Neural cell (in vitro differentiated cells): Measurements from ENCODE around the gene RPL26. TPM values are rescaled to one million over a fixed set of nuclear protein-coding genes. Genes with fewer than 3 reads are reported as not detected.
"Not testable (repeated sequence)": the region's sequence is repeated elsewhere in the genome, so short reads cannot be mapped to it uniquely, and the experiment has no call there.

Experiments used
- H2AFZ ChIP-seq: fragments of 200-600, 300-800 bp; sonication (generic), shearing (Covaris generic); 2 replicates; pipeline ENCODE4 v1.6.0; 2014; ENCODE audit warnings: low read depth, mild to moderate bottlenecking, antibody characterized with exemption, low read length, moderate library complexity
- H3F3A ChIP-seq: fragments of 200-600 bp; shearing (Covaris generic); 2 replicates; pipeline ENCODE4 v1.6.1; 2016; ENCODE audit warnings: mild to moderate bottlenecking, moderate library complexity, mixed read lengths, antibody characterized with exemption, low read length; ENCODE audit not compliant: insufficient read depth, poor library complexity, severe bottlenecking
- H3K27ac ChIP-seq: fragments of 200-600, 300-800 bp; sonication (generic), shearing (Covaris generic); 2 replicates; pipeline ENCODE4 v1.5.1; 2014; ENCODE audit warnings: mild to moderate bottlenecking, low read length, moderate library complexity
- H3K27me3 ChIP-seq: fragments of 300-800, 200-600 bp; sonication (generic), shearing (Covaris generic); 2 replicates; pipeline ENCODE4 v1.6.0; 2014; ENCODE audit warnings: mild to moderate bottlenecking, low read depth, low read length, moderate library complexity; ENCODE audit not compliant: insufficient read depth
- H3K36me3 ChIP-seq: fragments of 300-800, 200-600 bp; sonication (generic), shearing (Covaris generic); 2 replicates; pipeline ENCODE4 v1.5.1; 2014; ENCODE audit warnings: mild to moderate bottlenecking, antibody characterized with exemption, low read length, moderate library complexity; ENCODE audit not compliant: insufficient read depth
- H3K4me2 ChIP-seq: fragments of 300-800, 200-600 bp; sonication (generic), shearing (Covaris generic); 2 replicates; pipeline ENCODE4 v1.6.0; 2014; ENCODE audit warnings: mild to moderate bottlenecking, low read length
- H3K4me3 ChIP-seq: fragments of 300-800, 200-600 bp; sonication (generic), shearing (Covaris generic); 2 replicates; pipeline ENCODE4 v1.5.1; 2014; ENCODE audit warnings: mild to moderate bottlenecking, low read length, moderate library complexity
- H3K79me2 ChIP-seq: fragments of 200-600 bp; shearing (Covaris generic); replicated peaks from 2 replicates; pipeline ENCODE4 v1.6.0; 2014; ENCODE audit warnings: mild to moderate bottlenecking, low read length, moderate library complexity; ENCODE audit not compliant: insufficient read depth
- H3K9ac ChIP-seq: fragments of 300-800, 200-600 bp; sonication (generic), shearing (Covaris generic); 2 replicates; pipeline ENCODE4 v1.6.1; 2016; ENCODE audit warnings: mild to moderate bottlenecking, low read length, mixed read lengths
- H3K9me2 ChIP-seq: fragments of 200-600 bp; shearing (Covaris generic); 2 replicates; pipeline ENCODE4 v1.6.1; 2016; ENCODE audit warnings: mild to moderate bottlenecking, low read length, mixed read lengths; ENCODE audit not compliant: insufficient read depth
- H3K9me3 ChIP-seq: fragments of 200-600, 300-800 bp; sonication (generic), shearing (Covaris generic); 2 replicates; pipeline ENCODE4 v1.6.1; 2016; ENCODE audit warnings: mild to moderate bottlenecking, mixed run types, low read length, moderate library complexity, mixed read lengths
- H4K20me1 ChIP-seq: fragments of 200-600 bp; shearing (Covaris generic); 2 replicates; pipeline ENCODE4 v1.6.1; 2016; ENCODE audit warnings: mild to moderate bottlenecking, mixed run types; ENCODE audit not compliant: insufficient read depth
- EP300 ChIP-seq: fragments of 450-650 bp; conservative IDR thresholded peaks from 2 replicates; pipeline ENCODE4 v1.6.1; 2014; ENCODE audit warnings: antibody characterized with exemption, mild to moderate bottlenecking, moderate library complexity; ENCODE audit not compliant: poor library complexity, severe bottlenecking
- EZH2 ChIP-seq: fragments of 200-600, 300-800 bp; shearing (Covaris generic), sonication (generic); IDR thresholded peaks from 2 replicates; pipeline ENCODE4 v1.6.1; 2014; ENCODE audit warnings: antibody characterized with exemption, low read length, borderline replicate concordance, mild to moderate bottlenecking; ENCODE audit not compliant: insufficient read depth, poor library complexity, severe bottlenecking
- MXI1 ChIP-seq: fragments of 450-650 bp; conservative IDR thresholded peaks from 2 replicates; pipeline ENCODE4 v1.6.1; 2014; ENCODE audit warnings: antibody characterized with exemption, mild to moderate bottlenecking; ENCODE audit not compliant: poor library complexity, severe bottlenecking
- POLR2AphosphoS5 ChIP-seq: IDR thresholded peaks from 2 replicates; pipeline ENCODE4 v1.6.1; 2012
- RAD21 ChIP-seq: fragments of 450-650 bp; conservative IDR thresholded peaks from 2 replicates; pipeline ENCODE4 v1.6.1; 2014; ENCODE audit warnings: antibody characterized with exemption, mild to moderate bottlenecking, moderate library complexity
- SMC3 ChIP-seq: fragments of 450-650 bp; conservative IDR thresholded peaks from 2 replicates; pipeline ENCODE4 v1.6.1; 2014; ENCODE audit warnings: antibody characterized with exemption, mild to moderate bottlenecking, moderate library complexity; ENCODE audit not compliant: poor library complexity
- TAF1 ChIP-seq: IDR thresholded peaks from 2 replicates; pipeline ENCODE4 v1.6.1; 2012; ENCODE audit warnings: low read depth
- polyA plus RNA-seq: library from polyadenylated mRNA; depleted of rRNA; stranded (reverse); fragments of >200 nt; gene quantifications from 2 replicates; pipeline ENCODE4 v1.2.3, GENCODE V29; 2014
- TF ChIP-seq, protein P1 (sequence below): fragments of 450-650 bp; IDR thresholded peaks from 2 replicates; pipeline ENCODE4 v1.5.1; 2014; ENCODE audit warnings: antibody characterized with exemption, mild to moderate bottlenecking, moderate library complexity; ENCODE audit not compliant: poor library complexity, severe bottlenecking
- TF ChIP-seq, protein P2 (sequence below): IDR thresholded peaks from 2 replicates; pipeline ENCODE4 v1.6.1; 2012; ENCODE audit warnings: borderline replicate concordance

The RPL26 gene
- polyA plus RNA-seq, 1 donor from 2014 or later: 4,061 TPM

DNA sequence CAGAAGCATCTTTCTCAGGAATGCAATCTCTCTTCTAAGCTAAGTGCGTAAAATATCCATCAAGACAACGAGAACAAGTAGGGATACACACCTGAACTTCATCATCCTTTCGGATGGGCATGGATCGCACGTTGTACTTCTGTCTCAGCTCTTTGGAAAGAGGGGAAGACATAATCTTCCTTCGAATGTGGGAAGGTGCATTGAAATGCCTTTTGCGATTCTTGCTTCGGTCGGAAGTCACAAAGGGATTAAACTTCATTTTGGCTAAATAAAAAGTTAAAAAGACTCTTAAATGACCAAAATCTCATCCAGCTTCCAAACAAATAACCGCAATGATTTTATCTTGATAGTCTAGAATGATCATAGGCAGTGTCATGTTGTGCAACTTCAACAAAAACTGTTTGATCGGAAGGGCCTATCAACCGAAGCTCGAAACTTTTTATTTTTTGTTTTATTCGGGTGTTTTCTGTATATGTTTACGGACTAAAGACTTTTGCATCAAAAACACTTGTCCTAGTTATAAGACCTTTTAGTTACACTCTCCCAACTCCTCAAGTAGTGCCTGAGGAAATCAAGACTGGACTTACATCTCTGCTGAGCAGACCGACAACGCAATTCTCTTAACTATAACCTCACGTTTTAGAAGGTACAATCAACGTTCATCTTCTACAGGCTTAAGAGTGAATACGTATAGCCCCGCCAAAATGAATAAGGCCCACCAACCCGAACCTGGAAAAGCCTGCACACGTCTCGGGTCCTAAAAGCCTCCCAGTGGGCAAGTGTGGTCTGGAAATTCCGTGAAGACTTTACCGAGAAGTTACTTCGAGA lies 727 bp downstream of the RPL26 start:
- Histone ChIP-seq H3K27ac (peak overlapping the region; percentile 51), H3K36me3 (no peaks in the 10 kb centered on the region), H4K20me1 (no peaks in the 10 kb centered on the region), H3K79me2 (peaks cover 23% of the 10 kb centered on the region), H2AFZ (peak overlapping the region; percentile 49), H3K9me2 (no peaks in the 10 kb centered on the region), H3K27me3 (no peaks in the 10 kb centered on the region), H3F3A (no peaks in the 10 kb centered on the region), H3K4me3 (peak overlapping the region; percentile 94), H3K9me3 (no peaks in the 10 kb centered on the region), H3K9ac (peak overlapping the region; percentile 73), H3K4me2 (peak overlapping the region; percentile 67)
- TF ChIP-seq, protein P1, sequence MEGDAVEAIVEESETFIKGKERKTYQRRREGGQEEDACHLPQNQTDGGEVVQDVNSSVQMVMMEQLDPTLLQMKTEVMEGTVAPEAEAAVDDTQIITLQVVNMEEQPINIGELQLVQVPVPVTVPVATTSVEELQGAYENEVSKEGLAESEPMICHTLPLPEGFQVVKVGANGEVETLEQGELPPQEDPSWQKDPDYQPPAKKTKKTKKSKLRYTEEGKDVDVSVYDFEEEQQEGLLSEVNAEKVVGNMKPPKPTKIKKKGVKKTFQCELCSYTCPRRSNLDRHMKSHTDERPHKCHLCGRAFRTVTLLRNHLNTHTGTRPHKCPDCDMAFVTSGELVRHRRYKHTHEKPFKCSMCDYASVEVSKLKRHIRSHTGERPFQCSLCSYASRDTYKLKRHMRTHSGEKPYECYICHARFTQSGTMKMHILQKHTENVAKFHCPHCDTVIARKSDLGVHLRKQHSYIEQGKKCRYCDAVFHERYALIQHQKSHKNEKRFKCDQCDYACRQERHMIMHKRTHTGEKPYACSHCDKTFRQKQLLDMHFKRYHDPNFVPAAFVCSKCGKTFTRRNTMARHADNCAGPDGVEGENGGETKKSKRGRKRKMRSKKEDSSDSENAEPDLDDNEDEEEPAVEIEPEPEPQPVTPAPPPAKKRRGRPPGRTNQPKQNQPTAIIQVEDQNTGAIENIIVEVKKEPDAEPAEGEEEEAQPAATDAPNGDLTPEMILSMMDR: no peak
- no peak for TF ChIP-seq POLR2AphosphoS5
- TF ChIP-seq, protein P2, sequence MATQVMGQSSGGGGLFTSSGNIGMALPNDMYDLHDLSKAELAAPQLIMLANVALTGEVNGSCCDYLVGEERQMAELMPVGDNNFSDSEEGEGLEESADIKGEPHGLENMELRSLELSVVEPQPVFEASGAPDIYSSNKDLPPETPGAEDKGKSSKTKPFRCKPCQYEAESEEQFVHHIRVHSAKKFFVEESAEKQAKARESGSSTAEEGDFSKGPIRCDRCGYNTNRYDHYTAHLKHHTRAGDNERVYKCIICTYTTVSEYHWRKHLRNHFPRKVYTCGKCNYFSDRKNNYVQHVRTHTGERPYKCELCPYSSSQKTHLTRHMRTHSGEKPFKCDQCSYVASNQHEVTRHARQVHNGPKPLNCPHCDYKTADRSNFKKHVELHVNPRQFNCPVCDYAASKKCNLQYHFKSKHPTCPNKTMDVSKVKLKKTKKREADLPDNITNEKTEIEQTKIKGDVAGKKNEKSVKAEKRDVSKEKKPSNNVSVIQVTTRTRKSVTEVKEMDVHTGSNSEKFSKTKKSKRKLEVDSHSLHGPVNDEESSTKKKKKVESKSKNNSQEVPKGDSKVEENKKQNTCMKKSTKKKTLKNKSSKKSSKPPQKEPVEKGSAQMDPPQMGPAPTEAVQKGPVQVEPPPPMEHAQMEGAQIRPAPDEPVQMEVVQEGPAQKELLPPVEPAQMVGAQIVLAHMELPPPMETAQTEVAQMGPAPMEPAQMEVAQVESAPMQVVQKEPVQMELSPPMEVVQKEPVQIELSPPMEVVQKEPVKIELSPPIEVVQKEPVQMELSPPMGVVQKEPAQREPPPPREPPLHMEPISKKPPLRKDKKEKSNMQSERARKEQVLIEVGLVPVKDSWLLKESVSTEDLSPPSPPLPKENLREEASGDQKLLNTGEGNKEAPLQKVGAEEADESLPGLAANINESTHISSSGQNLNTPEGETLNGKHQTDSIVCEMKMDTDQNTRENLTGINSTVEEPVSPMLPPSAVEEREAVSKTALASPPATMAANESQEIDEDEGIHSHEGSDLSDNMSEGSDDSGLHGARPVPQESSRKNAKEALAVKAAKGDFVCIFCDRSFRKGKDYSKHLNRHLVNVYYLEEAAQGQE: no peak
- TF ChIP-seq RAD21: no peak
- TF ChIP-seq EZH2: no peak
- TF ChIP-seq EP300: no peak
- TF ChIP-seq MXI1: no peak
- no peak for TF ChIP-seq TAF1
- no peak for TF ChIP-seq SMC3

GRCh38 chr17:8380049-8380448 lies 2.9 kb downstream of the RPL26 start:
- no peaks in the 10 kb centered on the region for H3F3A ChIP-seq
- H4K20me1 ChIP-seq: no peaks in the 10 kb centered on the region
- no peak overlapping the region for H3K27ac ChIP-seq
- TF ChIP-seq MXI1 (no peak), POLR2AphosphoS5 (no peak), TAF1 (no peak), EZH2 (no peak), SMC3 (no peak), RAD21 (no peak), EP300 (no peak)
- TF ChIP-seq, protein P2: no peak
- TF ChIP-seq, protein P1: no peak
- no peaks in the 10 kb centered on the region for H3K36me3 ChIP-seq
- peaks cover 34% of the 10 kb centered on the region for H3K79me2 ChIP-seq
- peak overlapping the region; percentile 94 for H3K4me3 ChIP-seq
- H3K9me3 ChIP-seq: no peaks in the 10 kb centered on the region
- H3K4me2 ChIP-seq: no peak overlapping the region
- no peak overlapping the region for H3K9ac ChIP-seq
- H3K9me2 ChIP-seq: no peaks in the 10 kb centered on the region
- no peaks in the 10 kb centered on the region for H3K27me3 ChIP-seq
- no peak overlapping the region for H2AFZ ChIP-seq

DNA sequence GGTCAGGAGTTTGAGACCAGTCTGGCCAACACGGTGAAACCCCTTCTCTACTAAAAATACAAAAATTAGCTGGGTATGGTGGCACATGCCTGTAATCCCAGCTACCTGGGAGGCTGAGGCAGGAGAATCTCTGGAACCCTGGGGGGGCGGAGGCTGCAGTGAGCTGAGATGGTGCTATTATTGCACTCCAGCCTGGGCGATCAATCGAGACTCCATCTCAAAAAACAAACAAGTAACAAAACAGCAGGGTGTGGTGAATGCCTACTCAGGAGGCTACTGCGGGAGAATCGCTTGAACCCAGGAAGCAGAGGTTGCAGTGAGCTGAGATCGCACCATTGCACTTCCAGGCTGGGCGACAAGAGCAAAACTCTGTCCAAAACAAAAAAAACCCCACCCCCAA lies 4.9 kb downstream of the RPL26 start:
- H4K20me1 ChIP-seq: not testable (repeated sequence)
- H3K79me2 ChIP-seq: peaks cover 34% of the 10 kb centered on the region

More for the DNA sequence above, 4.9 kb downstream of the RPL26 start:
- H2AFZ ChIP-seq, H3K4me2 ChIP-seq, H3K9ac ChIP-seq, H3K27me3 ChIP-seq, H3K9me3 ChIP-seq, H3F3A ChIP-seq, H3K36me3 ChIP-seq, H3K9me2 ChIP-seq, H3K27ac ChIP-seq, H3K4me3 ChIP-seq: not testable (repeated sequence)
